NCI-H446 (cell line): Measurements from ENCODE around the gene EEF1G.
"Not testable (repeated sequence)": the region's sequence is repeated elsewhere in the genome, so short reads cannot be mapped to it uniquely, and the experiment has no call there.

Experiments used
- DNase-seq, 2 experiments: peaks; one replicate each; lab custom pipeline; 2025; lab: John Stamatoyannopoulos, UW

Gene EEF1G

DNA sequence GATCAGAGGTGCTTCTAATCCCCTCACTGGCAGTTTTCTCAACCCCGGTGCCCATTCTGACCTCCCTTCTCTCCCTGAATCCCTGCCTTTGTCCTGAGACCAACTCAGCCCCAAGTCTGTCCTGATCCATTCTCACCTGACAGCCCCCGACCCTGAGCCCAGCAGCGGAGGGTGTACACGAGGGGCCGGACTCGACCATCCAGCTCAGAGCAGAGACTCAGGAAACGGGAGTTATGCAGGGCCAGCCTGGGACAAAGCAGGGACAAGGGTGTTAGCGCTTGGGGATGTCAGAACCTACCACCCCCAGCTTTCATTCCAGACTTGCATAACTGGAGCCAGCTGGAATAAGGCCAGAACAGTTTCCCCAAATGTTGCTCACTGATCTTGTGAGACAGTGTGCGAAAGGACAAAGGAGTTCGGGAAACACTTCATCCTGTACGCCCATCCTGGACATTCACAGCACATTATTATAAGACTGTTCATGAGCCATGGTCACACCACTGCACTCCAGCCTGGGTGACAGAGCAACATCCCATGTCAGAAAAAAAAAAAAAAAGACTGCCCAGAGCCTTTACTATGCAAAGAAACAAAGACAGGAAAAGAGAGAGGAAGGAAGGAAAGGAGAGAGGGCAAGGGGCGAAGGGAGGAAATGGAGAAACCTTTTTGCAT lies 3.5 kb upstream of the EEF1G start:
- DNase-seq = no peak

GRCh38 chr11:62575837-62576236 lies 2.1 kb upstream of the EEF1G start:
- no peak for DNase-seq

DNA sequence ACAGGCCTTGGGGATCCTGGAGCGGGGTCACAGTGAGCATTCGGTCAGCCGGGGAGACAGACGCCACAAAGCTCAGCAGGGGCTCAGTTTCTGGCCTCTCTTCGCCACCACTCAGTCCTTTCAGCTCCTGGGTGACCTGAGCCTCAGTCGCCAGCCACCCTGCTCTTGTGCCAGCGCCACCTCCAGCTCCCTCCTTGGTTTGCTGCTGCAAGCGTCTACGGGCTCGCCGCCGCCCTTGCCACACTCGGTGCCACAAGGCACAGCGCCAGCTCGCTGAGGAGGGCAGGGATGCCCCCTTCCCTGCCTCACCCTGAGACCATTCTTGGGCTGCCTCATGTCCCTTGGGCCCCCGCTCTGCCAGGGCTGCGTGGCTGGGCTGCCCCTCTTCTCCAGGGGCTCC lies 1.5 kb upstream of the EEF1G start:
- no peak for DNase-seq

DNA sequence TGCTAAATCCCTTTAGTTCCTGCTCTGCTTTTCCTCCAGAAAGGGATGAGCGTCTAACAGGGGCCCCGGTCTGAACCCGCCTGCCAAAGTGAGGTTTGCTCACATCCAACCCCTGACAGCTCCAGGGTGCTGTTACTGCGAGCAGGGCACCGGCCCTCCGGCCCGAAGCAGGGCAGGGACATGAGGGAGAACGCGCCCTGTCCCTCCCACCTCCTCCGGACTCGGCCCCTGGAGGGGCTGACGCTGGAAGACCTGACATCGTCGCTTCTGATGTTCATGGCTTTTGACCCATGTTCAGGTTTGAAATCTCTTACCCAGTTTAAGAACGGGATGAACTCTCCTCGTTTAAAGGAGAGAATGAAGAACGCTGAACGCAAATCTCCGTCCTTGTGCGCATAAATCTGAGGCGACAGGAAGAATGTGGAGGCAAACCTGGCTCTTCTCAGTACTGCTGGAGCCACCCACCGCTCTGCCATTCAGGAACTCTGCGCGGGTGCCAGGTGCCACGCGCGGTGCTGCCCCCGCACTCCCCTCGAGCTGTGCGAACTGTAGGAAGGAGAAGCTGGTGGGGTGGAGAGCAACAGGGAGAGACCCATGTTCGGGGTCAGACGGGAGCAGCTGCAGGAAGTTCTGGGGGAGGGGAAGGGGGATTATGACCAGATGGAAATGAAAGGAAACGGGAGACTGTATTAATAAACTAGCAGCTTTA lies 826 bp upstream of the EEF1G start:
- DNase-seq = no peak

DNA sequence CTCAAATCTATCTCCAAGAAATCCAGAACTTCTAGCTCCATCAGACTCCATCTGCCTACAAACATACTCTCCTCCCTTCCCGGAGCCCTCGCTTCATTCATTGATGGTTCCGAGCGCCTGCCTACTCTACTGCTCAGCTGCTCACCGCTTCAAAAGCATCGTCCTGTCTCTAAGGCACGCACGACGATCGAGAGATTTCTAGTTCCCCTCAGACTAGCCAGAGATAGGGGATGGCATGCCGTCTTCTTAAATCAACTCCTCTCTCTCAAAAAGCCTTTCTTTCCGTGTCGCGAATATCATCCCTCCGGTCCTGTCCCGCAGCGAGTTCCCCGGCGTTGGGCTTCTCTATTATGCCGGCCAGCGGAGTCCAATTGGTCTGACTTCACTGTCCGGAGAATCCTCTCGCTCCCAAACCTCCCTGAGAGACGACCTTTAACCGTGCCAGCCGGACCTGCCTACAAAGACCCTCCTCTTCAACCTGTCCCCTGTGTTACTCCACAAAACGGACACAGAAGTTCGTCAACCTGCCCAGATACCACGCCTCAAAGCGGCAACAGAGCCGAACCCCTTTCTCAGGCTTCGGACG lies 592 bp downstream of the EEF1G start:
- no peak for DNase-seq

GRCh38 chr11:62572431-62572830 lies 1.3 kb downstream of the EEF1G start:
- DNase-seq = no peak

DNA sequence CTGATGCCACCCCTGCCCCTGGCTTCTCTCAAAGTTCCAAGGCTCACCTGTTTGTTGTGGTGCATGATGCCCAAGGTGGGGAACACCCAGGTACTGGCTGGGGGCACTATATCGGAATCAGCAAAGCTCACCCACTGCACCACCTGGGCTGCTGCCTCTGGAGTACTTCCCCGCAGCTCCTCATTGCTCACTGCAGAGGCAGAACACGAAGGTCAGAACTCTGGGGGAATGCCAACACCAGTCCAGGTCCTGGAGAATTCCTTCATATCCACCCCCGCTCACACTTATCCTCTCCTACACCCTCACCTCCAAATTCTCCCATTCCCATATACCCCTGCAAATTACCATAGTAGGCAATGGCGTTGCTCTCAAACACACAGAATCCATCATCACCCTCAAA lies 2.2 kb downstream of the EEF1G start:
- not testable (repeated sequence) for DNase-seq

- DNase-seq = not testable (repeated sequence)
Measured at GRCh38 chr11:62570903-62571302, 2.8 kb downstream of the EEF1G start.

DNA sequence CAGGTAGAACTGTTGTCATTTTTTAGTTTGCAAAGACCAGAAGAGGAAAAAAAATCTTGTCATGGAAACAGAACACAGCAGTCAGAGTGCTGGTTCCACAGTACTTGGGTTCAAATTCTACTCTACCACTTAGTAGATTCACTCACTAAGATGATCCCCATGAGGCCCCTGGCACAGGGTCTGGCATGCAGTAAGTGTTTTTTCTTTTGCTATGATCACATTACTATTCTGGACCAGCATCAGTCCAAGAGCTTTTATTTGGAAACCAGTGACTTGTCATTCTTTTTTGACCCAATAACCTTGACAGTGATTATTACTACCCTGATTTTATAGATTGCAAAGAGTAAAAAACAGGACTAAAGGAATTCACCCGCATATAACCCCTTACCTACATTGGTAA lies 4.1 kb downstream of the EEF1G start:
- no peak for DNase-seq

- no peak for DNase-seq
Measured at GRCh38 chr11:62567018-62567633, 6.6 kb downstream of the EEF1G start.

DNA sequence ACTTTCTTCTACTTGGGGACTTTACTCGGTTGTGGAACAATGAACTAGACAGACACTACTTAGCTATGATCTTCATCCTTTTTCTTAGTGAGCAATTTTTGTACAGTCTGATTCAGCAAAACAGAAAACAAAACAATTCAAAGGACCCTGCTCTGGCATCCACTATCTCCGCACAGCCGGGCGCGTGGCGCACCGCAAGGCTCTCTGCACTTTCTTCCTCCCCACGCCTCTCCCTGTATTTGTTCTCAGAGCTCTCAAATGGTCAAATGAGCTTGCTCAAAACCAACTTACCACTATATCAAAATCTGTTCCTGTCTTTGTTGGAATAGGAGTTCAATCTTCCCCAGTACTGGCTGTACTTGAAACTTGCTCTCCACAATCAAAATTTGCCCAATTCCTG lies 7.4 kb downstream of the EEF1G start:
- DNase-seq = no peak

DNA sequence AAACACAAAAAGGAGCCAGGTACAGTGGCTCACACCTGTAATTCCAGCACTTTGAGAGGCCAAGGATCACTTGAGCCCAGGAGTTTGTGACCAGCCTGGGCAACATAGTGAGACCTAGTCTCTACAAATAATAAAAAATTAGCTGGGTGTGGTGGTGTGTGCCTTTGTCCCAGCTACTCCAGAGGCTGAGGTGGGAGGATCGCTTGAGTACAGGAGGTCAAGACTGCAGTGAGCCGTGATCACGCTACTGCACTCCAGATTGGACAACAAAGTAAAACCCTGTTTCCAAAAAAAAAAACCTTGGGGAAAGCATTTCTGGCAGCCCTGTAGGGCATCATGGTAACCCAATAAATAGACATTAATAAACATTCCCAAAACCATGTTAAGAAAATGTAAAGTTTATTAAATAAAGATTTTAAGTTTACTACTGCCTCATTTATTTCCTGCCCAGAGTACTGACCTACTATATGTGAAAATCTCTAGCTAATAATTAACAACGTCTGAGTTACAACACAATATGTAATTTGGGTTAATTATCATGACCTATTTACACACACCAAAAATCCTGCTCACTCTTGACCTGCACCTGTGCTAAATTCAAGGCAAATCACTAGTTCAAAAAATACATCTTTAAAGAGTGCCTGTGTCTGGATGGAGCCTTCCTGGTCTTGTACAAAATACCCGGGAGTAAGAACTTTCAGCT lies 8.4 kb downstream of the EEF1G start:
- no peak for DNase-seq

DNA sequence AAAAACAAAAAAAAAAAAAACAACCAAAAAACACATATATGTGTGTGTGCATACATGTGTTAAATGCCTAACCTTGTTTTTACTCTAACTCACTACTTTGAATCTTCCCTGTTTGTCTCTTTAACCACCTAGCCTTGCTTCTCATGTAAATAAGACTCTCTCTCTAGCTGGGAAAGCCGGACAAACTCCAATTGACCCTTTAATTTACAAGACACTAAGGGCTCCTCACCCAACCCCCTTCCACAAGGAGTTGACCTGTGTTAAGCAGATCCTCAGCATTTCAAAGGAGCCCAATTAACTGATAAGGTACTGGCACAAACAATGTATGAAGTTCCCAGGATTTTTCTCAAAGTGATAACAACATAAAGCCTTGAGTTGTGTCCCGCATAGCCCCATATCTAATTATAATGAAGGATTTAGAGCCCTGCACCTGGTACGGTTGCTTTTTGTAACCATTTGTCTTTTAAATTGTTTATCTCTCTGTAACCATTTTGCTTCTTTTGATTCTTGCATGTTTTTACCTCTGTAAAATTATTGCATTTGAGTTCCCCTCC lies 11.9 kb downstream of the EEF1G start:
- not testable (repeated sequence) for DNase-seq

DNA sequence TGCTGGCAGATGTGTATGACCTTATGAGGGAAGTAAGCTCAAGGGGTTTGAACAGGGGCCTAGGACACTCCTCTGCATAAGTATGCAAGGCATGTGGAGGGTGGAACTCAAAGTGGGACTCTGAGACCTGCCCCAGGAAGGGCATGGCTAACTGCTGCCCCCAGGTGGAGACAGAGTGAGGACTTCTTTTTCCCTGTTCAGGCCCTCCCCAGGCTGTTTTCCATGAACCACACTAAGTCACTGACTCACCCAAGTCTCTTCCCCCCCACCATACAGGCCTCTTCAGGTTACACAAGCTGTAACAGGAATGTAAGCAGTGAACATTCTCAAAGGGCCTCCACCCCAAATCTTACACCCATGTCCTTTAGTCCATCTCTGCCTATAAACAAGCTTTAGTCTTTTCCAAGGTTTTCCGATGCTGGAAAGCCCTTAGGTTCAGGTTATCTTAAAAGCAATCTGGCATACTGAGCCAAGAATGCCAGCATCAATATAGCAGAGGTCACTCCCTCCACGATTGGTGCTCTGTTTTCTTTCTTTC lies 13.1 kb downstream of the EEF1G start:
- DNase-seq = peak; percentile 31 to 44

- DNase-seq = not testable (repeated sequence)
Measured at GRCh38 chr11:62559626-62560025, 14.1 kb downstream of the EEF1G start.

DNA sequence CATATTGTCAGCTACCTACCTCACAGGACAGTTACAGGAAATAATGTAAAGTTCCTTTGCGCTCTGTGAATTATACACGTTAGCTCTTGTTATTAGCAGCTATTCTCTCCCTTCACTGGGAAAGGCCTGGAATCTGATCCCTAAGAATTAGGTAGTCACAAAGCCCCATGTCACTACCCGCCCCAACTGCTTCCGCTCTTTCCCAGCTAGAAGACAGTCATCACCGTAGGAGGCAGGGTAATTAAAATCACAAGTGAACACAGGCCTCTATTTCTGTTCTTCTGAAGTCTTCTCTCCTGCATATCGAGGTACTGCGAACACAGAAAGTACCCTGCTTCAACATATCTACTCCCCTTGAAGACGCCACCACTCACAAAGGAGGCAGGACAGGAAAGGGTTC lies 14.5 kb downstream of the EEF1G start:
- DNase-seq = no peak

DNA sequence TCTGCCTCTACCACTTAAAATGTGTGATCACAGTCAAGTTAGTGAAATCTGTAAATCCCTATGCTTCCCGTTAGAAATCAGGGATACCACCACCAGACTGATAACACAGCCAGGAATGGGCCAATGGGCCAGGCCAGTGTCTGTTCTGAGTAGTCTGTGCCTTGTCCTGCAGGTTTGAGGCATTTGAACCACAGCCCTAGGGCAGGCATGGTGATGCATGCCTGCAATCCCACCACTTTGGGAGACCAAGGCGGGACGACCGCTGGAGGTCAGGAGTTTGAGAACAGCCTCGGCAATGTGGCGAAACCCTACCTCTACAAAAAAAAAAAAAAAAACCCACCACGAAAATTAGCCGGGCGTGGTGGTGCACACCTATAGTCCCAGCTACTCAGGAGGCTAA lies 15.0 kb downstream of the EEF1G start:
- no peak for DNase-seq

- DNase-seq = no peak
Measured at GRCh38 chr11:62556875-62557631, 16.6 kb downstream of the EEF1G start.

DNA sequence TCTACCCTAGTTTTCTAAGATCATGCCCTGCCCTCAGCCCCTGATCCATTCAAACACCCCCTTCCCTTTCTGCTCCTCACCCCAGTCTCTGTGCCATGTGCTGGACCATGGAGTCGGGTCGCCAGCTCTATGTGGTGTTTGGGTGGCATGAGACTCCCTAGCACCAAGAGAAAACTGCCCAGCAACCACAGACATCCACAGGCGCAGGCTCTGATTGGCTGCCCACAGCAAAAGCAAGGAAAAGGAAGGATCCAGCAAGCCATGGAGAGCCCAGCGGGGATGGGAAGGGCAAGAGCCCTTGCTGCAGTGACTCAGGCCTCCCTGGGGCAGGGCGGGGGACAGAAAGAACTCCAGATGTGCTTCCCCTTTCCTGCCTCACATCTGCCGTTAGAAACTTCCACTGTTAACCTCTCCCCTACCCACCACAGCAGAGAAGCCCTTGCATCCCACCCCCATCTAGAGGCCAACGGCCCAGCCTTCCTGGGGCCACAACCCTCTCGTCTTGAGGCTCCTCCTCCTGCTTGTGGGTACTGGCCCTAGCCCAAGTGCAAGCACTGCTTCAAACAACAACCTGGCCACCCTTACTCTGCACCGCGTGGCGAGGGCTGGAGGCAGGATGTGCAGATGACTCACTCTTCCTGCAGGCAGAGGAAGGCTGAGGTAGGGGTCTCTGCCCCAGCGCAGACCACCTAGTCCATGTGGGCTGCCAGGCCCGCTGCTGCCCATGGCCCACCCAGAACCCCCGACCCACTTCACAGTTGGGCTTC lies 17.4 kb downstream of the EEF1G start:
- DNase-seq = peak; percentile 47 to 72

- DNase-seq = no peak
Measured at GRCh38 chr11:62555464-62556107, 18.1 kb downstream of the EEF1G start.
